Mesodermal cell (in vitro differentiated cells): Measurements from ENCODE around the gene POLE.

ENCODE experiments used
- H3K27ac ChIP-seq: 2 replicates; pipeline ENCODE4 v1.7.0; 2013; ENCODE audit warnings: mild to moderate bottlenecking, low read depth, low read length, moderate library complexity; ENCODE audit not compliant: severe bottlenecking
- H3K36me3 ChIP-seq: 2 replicates; pipeline ENCODE4 v1.7.1; 2013; ENCODE audit warnings: mild to moderate bottlenecking, low read length, moderate library complexity; ENCODE audit not compliant: control insufficient read depth, insufficient read depth
- H3K4me1 ChIP-seq: one replicate; pipeline ENCODE4 v1.7.1; 2013; ENCODE audit warnings: mild to moderate bottlenecking, low read length; ENCODE audit not compliant: insufficient read depth, control insufficient read depth, poor library complexity, severe bottlenecking
- H3K4me3 ChIP-seq: 2 replicates; pipeline ENCODE4 v1.7.0; 2013; ENCODE audit warnings: low read length, control low read depth, mild to moderate bottlenecking; ENCODE audit not compliant: insufficient read depth, poor library complexity, severe bottlenecking; ENCODE audit errors: extremely low read depth
- H3K9me3 ChIP-seq: 2 replicates; pipeline ENCODE4 v1.7.1; 2013; ENCODE audit warnings: mild to moderate bottlenecking, low read length, moderate library complexity; ENCODE audit not compliant: control insufficient read depth
- WGBS, 2 experiments: methylation state at CpG; one replicate each; pipeline ENCODE4 v1.1.5; 2013; ENCODE audit warnings: missing lambda C conversion rate in 2 of 2; ENCODE audit not compliant: insufficient coverage in 2 of 2; 5-methylcytosine and 5-hydroxymethylcytosine counted together

The POLE gene

GRCh38 chr12:132662901-132663755 lies 24.0 kb downstream of the POLE start:
- Histone ChIP-seq H3K36me3 (peaks cover 99% of the 10 kb centered on the region), H3K4me1 (no peaks in the 10 kb centered on the region), H3K4me3 (no peak overlapping the region), H3K27ac (no peak overlapping the region), H3K9me3 (no peaks in the 10 kb centered on the region)
- 91 to 93% methylated on average over 17 to 25 of the region's 29 CpGs for WGBS, 2 experiments

GRCh38 chr12:132661972-132662371 lies 25.2 kb downstream of the POLE start:
- 73 to 92% methylated on average over 3 to 4 of the region's 5 CpGs for WGBS, 2 experiments
- H3K27ac ChIP-seq = no peak overlapping the region
- H3K9me3 ChIP-seq = no peaks in the 10 kb centered on the region
- peaks cover 99% of the 10 kb centered on the region for H3K36me3 ChIP-seq
- H3K4me3 ChIP-seq = no peak overlapping the region
- H3K4me1 ChIP-seq = no peaks in the 10 kb centered on the region

- no peak overlapping the region for H3K27ac ChIP-seq
- H3K4me1 ChIP-seq = no peaks in the 10 kb centered on the region
- no peaks in the 10 kb centered on the region for H3K9me3 ChIP-seq
- no peak overlapping the region for H3K4me3 ChIP-seq
- H3K36me3 ChIP-seq = peaks cover 99% of the 10 kb centered on the region
- WGBS, 2 experiments = 96 to 97% methylated on average over 10 of the region's 11 CpGs
Measured at GRCh38 chr12:132660996-132661395, 26.1 kb downstream of the POLE start.

GRCh38 chr12:132660052-132660451 lies 27.1 kb downstream of the POLE start:
- WGBS, 2 experiments = 87 to 90% methylated on average over 5 of the region's 5 CpGs
- no peaks in the 10 kb centered on the region for H3K4me1 ChIP-seq
- peaks cover 98% of the 10 kb centered on the region for H3K36me3 ChIP-seq
- no peak overlapping the region for H3K27ac ChIP-seq
- H3K4me3 ChIP-seq = no peak overlapping the region
- H3K9me3 ChIP-seq = no peaks in the 10 kb centered on the region

- H3K27ac ChIP-seq = no peak overlapping the region
- H3K36me3 ChIP-seq = peaks cover 98% of the 10 kb centered on the region
- H3K9me3 ChIP-seq = no peaks in the 10 kb centered on the region
- no peaks in the 10 kb centered on the region for H3K4me1 ChIP-seq
- H3K4me3 ChIP-seq = no peak overlapping the region
- 91 to 94% methylated on average over 16 of the region's 16 CpGs for WGBS, 2 experiments
Measured at GRCh38 chr12:132659146-132659545, 28.0 kb downstream of the POLE start.

GRCh38 chr12:132658149-132658894 lies 28.8 kb downstream of the POLE start:
- WGBS, 2 experiments = 96% methylated on average over 30 to 31 of the region's 32 CpGs
- Histone ChIP-seq H3K9me3 (no peaks in the 10 kb centered on the region), H3K4me3 (no peak overlapping the region), H3K4me1 (no peaks in the 10 kb centered on the region), H3K36me3 (peaks cover 97% of the 10 kb centered on the region), H3K27ac (no peak overlapping the region)

- Histone ChIP-seq H3K4me1 (no peaks in the 10 kb centered on the region), H3K4me3 (no peak overlapping the region), H3K36me3 (peaks cover 96% of the 10 kb centered on the region), H3K27ac (no peak overlapping the region), H3K9me3 (no peaks in the 10 kb centered on the region)
- WGBS, 2 experiments = 96 to 98% methylated on average over 12 of the region's 12 CpGs
Measured at GRCh38 chr12:132657004-132657727, 30.0 kb downstream of the POLE start.

GRCh38 chr12:132653567-132654290 lies 33.4 kb downstream of the POLE start:
- Histone ChIP-seq H3K4me1 (no peaks in the 10 kb centered on the region), H3K27ac (no peak overlapping the region), H3K36me3 (peaks cover 90% of the 10 kb centered on the region), H3K4me3 (no peak overlapping the region), H3K9me3 (no peaks in the 10 kb centered on the region)
- 100% methylated on average over 1 of the region's 7 CpGs for WGBS, 2 experiments

- no peak overlapping the region for H3K27ac ChIP-seq
- H3K36me3 ChIP-seq = peaks cover 89% of the 10 kb centered on the region
- no peaks in the 10 kb centered on the region for H3K4me1 ChIP-seq
Measured at GRCh38 chr12:132651444-132652100, 35.6 kb downstream of the POLE start.

More at GRCh38 chr12:132651444-132652100, 35.6 kb downstream of the POLE start:
- WGBS, 2 experiments = 81 to 88% methylated on average over 6 to 8 of the region's 9 CpGs
- Histone ChIP-seq H3K9me3 (no peaks in the 10 kb centered on the region), H3K4me3 (no peak overlapping the region)
